H1 (cell line): Measurements from ENCODE around the gene C1orf56. TPM values are rescaled to one million over a fixed set of nuclear protein-coding genes. Genes with fewer than 3 reads are reported as not detected.

Source experiments
- CTCF ChIA-PET: fragments of 300-600 bp; sonication (Branson Sonifier 250); formaldehyde crosslinking; loops from one replicate; lab custom pipeline; 2021; ENCODE audit not compliant: partially characterized antibody; lab: Charles Lee
- POLR2A ChIA-PET: fragments of 300-600 bp; sonication (Branson Sonifier 250); formaldehyde crosslinking; loops from one replicate; lab custom pipeline; 2021; ENCODE audit warnings: inconsistent platforms; ENCODE audit not compliant: partially characterized antibody; lab: Charles Lee
- DNase-seq, 2 experiments: peaks; one replicate each; pipeline versions ENCODE4 v3.0.0 to v3.0.0-alpha.2; 2010 to 2022; ENCODE audit warnings: low spot score in 2 of 2, low read depth in 1 of 2, mixed read lengths in 1 of 2
- FAIRE-seq: peaks from 2 replicates; lab custom pipeline; 2011; peaks lifted over from hg19 to GRCh38; lab: Jason Lieb, UNC
- H2AFZ ChIP-seq: 2 replicates; pipeline ENCODE4 v1.8.1; 2012; ENCODE audit warnings: low read length, inconsistent platforms
- H2AK5ac ChIP-seq: 2 replicates; pipeline ENCODE4 v1.6.1; 2013; ENCODE audit warnings: low read depth, low read length
- H2BK120ac ChIP-seq: replicated peaks from 2 replicates; pipeline ENCODE3; 2013; ENCODE audit warnings: low read depth, low read length, inconsistent platforms
- H2BK12ac ChIP-seq: 2 replicates; pipeline ENCODE4 v1.6.1; 2013; ENCODE audit warnings: low read depth, low read length
- H2BK15ac ChIP-seq: 2 replicates; pipeline ENCODE4 v1.6.1; 2013; ENCODE audit warnings: low read length
- H2BK20ac ChIP-seq: 2 replicates; pipeline ENCODE4 v1.6.1; 2013; ENCODE audit warnings: low read length
- H2BK5ac ChIP-seq: 2 replicates; pipeline ENCODE4 v1.6.1; 2013; ENCODE audit warnings: low read depth, low read length
- H3K14ac ChIP-seq: 2 replicates; pipeline ENCODE4 v1.6.1; 2013; ENCODE audit warnings: inconsistent platforms; ENCODE audit not compliant: insufficient read length
- H3K18ac ChIP-seq: 2 replicates; pipeline ENCODE4 v1.6.1; 2013; ENCODE audit warnings: low read length; ENCODE audit errors: extremely low read depth
- H3K23ac ChIP-seq: 2 replicates; pipeline ENCODE4 v1.6.1; 2013; ENCODE audit warnings: inconsistent platforms; ENCODE audit not compliant: insufficient read length
- H3K23me2 ChIP-seq: 2 replicates; pipeline ENCODE4 v1.6.1; 2013; ENCODE audit warnings: low read depth, low read length
- H3K27ac ChIP-seq: 2 replicates; pipeline ENCODE4 v1.6.1; 2011; ENCODE audit warnings: low read depth, low read length, inconsistent platforms
- H3K27me3 ChIP-seq, 4 experiments: replicated peaks in 1 of 4; 1 replicate in 1 of 4; 2 replicates in 3 of 4; pipeline versions ENCODE4 v1.6.1 to v1.8.1; 2011 to 2013; ENCODE audit warnings: low read length in 3 of 4, mild to moderate bottlenecking in 3 of 4, inconsistent platforms in 2 of 4, mixed read lengths in 2 of 4, moderate library complexity in 1 of 4; ENCODE audit not compliant: control insufficient read depth in 3 of 4, insufficient read depth in 3 of 4; ENCODE audit errors: extremely low read depth in 1 of 4
- H3K36me3 ChIP-seq, 4 experiments: 2 replicates each; pipeline versions ENCODE4 v1.6.1 to v1.8.1; 2011 to 2013; ENCODE audit warnings: mild to moderate bottlenecking in 4 of 4, low read length in 3 of 4, moderate library complexity in 2 of 4, control low read depth in 1 of 4, inconsistent platforms in 1 of 4; ENCODE audit not compliant: insufficient read depth in 4 of 4, control insufficient read depth in 2 of 4
- H3K4ac ChIP-seq: replicated peaks from 2 replicates; pipeline ENCODE3; 2013; ENCODE audit warnings: low read length, low read depth, mixed read lengths, inconsistent platforms; ENCODE audit not compliant: insufficient read length
- H3K4me1 ChIP-seq, 4 experiments: replicated peaks in 1 of 4; 1 replicate in 1 of 4; 2 replicates in 3 of 4; pipeline versions ENCODE4 v1.6.1 to v1.8.1; 2011 to 2013; ENCODE audit warnings: low read length in 3 of 4, inconsistent platforms in 2 of 4, mixed read lengths in 1 of 4; ENCODE audit not compliant: insufficient read depth in 4 of 4, control insufficient read depth in 3 of 4
- H3K4me2 ChIP-seq, 2 experiments: 2 replicates each; pipeline versions ENCODE4 v1.6.1 to v1.8.1; 2011 to 2013; ENCODE audit warnings: low read depth in 2 of 2, low read length in 2 of 2, control low read depth in 1 of 2, inconsistent platforms in 1 of 2, mild to moderate bottlenecking in 1 of 2; ENCODE audit not compliant: insufficient read depth in 1 of 2
- H3K4me3 ChIP-seq, 4 experiments: fragments of 200-600, 300-600 bp in 1 of 4; sonication (generic), shearing (Covaris generic), sonication (Bioruptor Twin) in 1 of 4; 2 replicates each; pipeline versions ENCODE4 v1.5.1 to v1.8.1; 2011 to 2016; ENCODE audit warnings: low read length in 4 of 4, low read depth in 3 of 4, control low read depth in 2 of 4, inconsistent platforms in 2 of 4, mild to moderate bottlenecking in 2 of 4, mixed read lengths in 1 of 4, moderate library complexity in 1 of 4; ENCODE audit not compliant: insufficient read depth in 2 of 4; ENCODE audit errors: extremely low read depth in 1 of 4
- H3K56ac ChIP-seq: replicated peaks from 2 replicates; pipeline ENCODE3; 2013; ENCODE audit warnings: low read depth, mild to moderate bottlenecking, mixed read lengths, low read length, inconsistent platforms; ENCODE audit not compliant: insufficient read length
- H3K79me1 ChIP-seq: 2 replicates; pipeline ENCODE4 v1.6.1; 2013; ENCODE audit warnings: low read depth, low read length, control low read depth
- H3K79me2 ChIP-seq, 2 experiments: 2 replicates each; pipeline versions ENCODE4 v1.6.1 to v1.8.1; 2012 to 2013; ENCODE audit warnings: low read length in 2 of 2, mild to moderate bottlenecking in 2 of 2, inconsistent platforms in 1 of 2; ENCODE audit not compliant: insufficient read depth in 2 of 2, control insufficient read depth in 1 of 2
- H3K9ac ChIP-seq, 4 experiments: replicated peaks in 1 of 4; 1 replicate in 1 of 4; 2 replicates in 3 of 4; pipeline versions ENCODE4 v1.6.1 to v1.8.1; 2011 to 2013; ENCODE audit warnings: low read depth in 3 of 4, low read length in 3 of 4, control low read depth in 2 of 4, mild to moderate bottlenecking in 2 of 4, moderate library complexity in 2 of 4, inconsistent platforms in 1 of 4; ENCODE audit errors: extremely low read depth in 1 of 4
- H3K9me3 ChIP-seq, 2 experiments: 2 replicates each; pipeline versions ENCODE4 v1.6.1 to v1.8.1; 2012 to 2013; ENCODE audit warnings: mild to moderate bottlenecking in 2 of 2, moderate library complexity in 2 of 2, control low read depth in 1 of 2, inconsistent platforms in 1 of 2, low read depth in 1 of 2, low read length in 1 of 2, mixed read lengths in 1 of 2; ENCODE audit not compliant: insufficient read depth in 2 of 2
- H4K20me1 ChIP-seq, 2 experiments: replicated peaks in 1 of 2; 2 replicates each; pipeline versions ENCODE3 to v1.8.1; 2011 to 2013; ENCODE audit warnings: inconsistent platforms in 2 of 2, low read length in 2 of 2, mild to moderate bottlenecking in 1 of 2; ENCODE audit not compliant: insufficient read depth in 2 of 2, control insufficient read depth in 1 of 2
- H4K5ac ChIP-seq: 2 replicates; pipeline ENCODE4 v1.6.1; 2013; ENCODE audit warnings: low read length, low read depth, mixed read lengths, inconsistent platforms; ENCODE audit not compliant: insufficient read length
- H4K8ac ChIP-seq: 2 replicates; pipeline ENCODE4 v1.8.0; 2013; ENCODE audit warnings: mild to moderate bottlenecking, moderate library complexity, low read length, inconsistent platforms; ENCODE audit not compliant: insufficient read depth; ENCODE audit errors: extremely low read depth
- H4K91ac ChIP-seq: replicated peaks from 2 replicates; pipeline ENCODE3; 2013; ENCODE audit warnings: low read length, mixed read lengths, inconsistent platforms; ENCODE audit not compliant: insufficient read length
- CREB1 ChIP-seq: IDR thresholded peaks from 2 replicates; pipeline ENCODE4 v1.6.1; 2012; ENCODE audit warnings: inconsistent platforms
- FOSL1 ChIP-seq: IDR thresholded peaks from 2 replicates; pipeline ENCODE4 v1.6.1; 2011; ENCODE audit warnings: mild to moderate bottlenecking, low read depth, low read length, moderate library complexity; ENCODE audit not compliant: insufficient read depth
- GTF2F1 ChIP-seq: IDR thresholded peaks from 2 replicates; pipeline ENCODE4 v1.6.1; 2012; ENCODE audit warnings: low read depth, low read length, improper control_type of control experiment, borderline replicate concordance
- KDM5A ChIP-seq: fragments of 200-600 bp; IDR thresholded peaks from 2 replicates; pipeline ENCODE4 v1.7.1; 2012; ENCODE audit warnings: mild to moderate bottlenecking, low read length, inconsistent platforms, mixed read lengths
- RAD21 ChIP-seq, 2 experiments: IDR thresholded peaks in 1 of 2; conservative IDR thresholded peaks in 1 of 2; 2 replicates each; pipeline ENCODE4 v1.6.1; 2011; ENCODE audit warnings: low read depth in 2 of 2, low read length in 2 of 2, improper control_type of control experiment in 1 of 2, inconsistent platforms in 1 of 2, mild to moderate bottlenecking in 1 of 2, moderate library complexity in 1 of 2
- RXRA ChIP-seq: IDR thresholded peaks from 2 replicates; pipeline ENCODE4 v1.6.1; 2011; ENCODE audit warnings: low read depth, mild to moderate bottlenecking, low read length, moderate library complexity; ENCODE audit not compliant: insufficient read depth
- SIN3A ChIP-seq, 2 experiments: IDR thresholded peaks in 1 of 2; conservative IDR thresholded peaks in 1 of 2; 2 replicates each; pipeline ENCODE4 v1.6.1; 2011 to 2012; ENCODE audit warnings: low read length in 2 of 2, improper control_type of control experiment in 1 of 2, low read depth in 1 of 2, mild to moderate bottlenecking in 1 of 2
- SP1 ChIP-seq: IDR thresholded peaks from 2 replicates; pipeline ENCODE4 v1.6.1; 2011; ENCODE audit warnings: low read depth, low read length
- WGBS, 2 experiments: shearing (Covaris generic) in 1 of 2; methylation state at CpG; one replicate each; pipeline versions ENCODE4 v1.1.6 to v1.1.7; 2013 to 2015; ENCODE audit warnings: low lambda C conversion rate in 2 of 2, mixed read lengths in 2 of 2, inconsistent platforms in 1 of 2, low coverage in 1 of 2, missing lambda C conversion rate in 1 of 2; ENCODE audit not compliant: insufficient replicate concordance in 2 of 2, insufficient coverage in 1 of 2, insufficient read length in 1 of 2; ENCODE audit errors: extremely low coverage in 1 of 2, missing lambda C conversion rate in 1 of 2; 5-methylcytosine and 5-hydroxymethylcytosine counted together
- polyA plus RNA-seq, 7 experiments: library from polyadenylated mRNA; depleted of rRNA in 3 of 7; stranded (reverse) in 5 of 7; unstranded in 2 of 7; fragments of >200 nt in 5 of 7; fragments of 200-250 nt in 2 of 7; gene quantifications; 1 replicate in 5 of 7; 2 replicates in 1 of 7; 4 replicates in 1 of 7; pipeline versions ENCODE4 v1.2.1 to v1.2.3, GENCODE V29; 2011 to 2013; ENCODE audit warnings: missing spikeins in 2 of 7, mixed read lengths in 2 of 7
- total RNA-seq: library from RNA; stranded (reverse); fragmentation: NEBNext Ultra II Directional; extraction: Animal tissue kit (Norgen Biotek cat#: 25700); gene quantifications from 2 replicates; pipeline ENCODE4 v1.2.1, GENCODE V29; 2021
- TF ChIP-seq, protein P1 (sequence below), 3 experiments: IDR thresholded peaks; 1 replicate in 2 of 3; 2 replicates in 1 of 3; pipeline versions ENCODE4 v1.5.1 to v1.6.1; 2011; ENCODE audit warnings: low read length in 3 of 3, mild to moderate bottlenecking in 3 of 3, inconsistent platforms in 2 of 3, low read depth in 1 of 3, moderate library complexity in 1 of 3; ENCODE audit not compliant: insufficient read depth in 1 of 3; ENCODE audit errors: control extremely low read depth in 1 of 3

C1orf56 gene
- total and polyA plus RNA-seq, 2 of the 8 experiments (the other 6 are each of a cell fraction or from before 2014, with no cell fraction given) = 3.0 to 3.4 TPM

DNA sequence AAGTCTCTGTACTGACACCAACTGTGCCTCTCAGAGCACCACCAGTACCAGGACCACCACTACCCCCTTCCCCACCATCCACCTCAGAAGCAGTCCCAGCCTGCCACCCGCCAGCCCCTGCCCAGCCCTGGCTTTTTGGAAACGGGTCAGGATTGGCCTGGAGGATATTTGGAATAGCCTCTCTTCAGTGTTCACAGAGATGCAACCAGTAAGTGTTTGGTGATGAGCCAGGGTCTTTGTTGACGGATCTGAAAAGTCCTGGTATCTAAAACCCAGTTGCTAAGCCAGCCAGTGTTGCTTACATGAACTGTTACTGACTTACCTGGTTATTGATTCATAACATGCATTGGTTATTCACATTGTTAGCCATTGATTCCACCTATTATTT lies 1.1 kb downstream of the C1orf56 start:
- H3K4me3 ChIP-seq = peak overlapping the region; percentile 70 to 96 (median 84)
- H3K18ac ChIP-seq = no peak overlapping the region
- H3K27me3 ChIP-seq = no peaks in the 10 kb centered on the region
- no peak overlapping the region for H4K91ac ChIP-seq
- no peaks in the 10 kb centered on the region for H3K79me2 ChIP-seq
- H3K36me3 ChIP-seq = peaks cover 2 to 33% (median 15%) of the 10 kb centered on the region in 4 experiments; a peak in 7 of 8 replicates
- H3K4me2 ChIP-seq = peak overlapping the region; percentile 92 to 98
- H4K5ac ChIP-seq = no peak overlapping the region
- H3K9ac ChIP-seq = peak overlapping the region in 2 of 4 experiments; percentile 76 to 81; a peak in 2 of 7 replicates
- H2AK5ac ChIP-seq = no peak overlapping the region
- H2BK120ac ChIP-seq = no peak overlapping the region
- no peak for TF ChIP-seq RXRA
- TF ChIP-seq, protein P1, sequence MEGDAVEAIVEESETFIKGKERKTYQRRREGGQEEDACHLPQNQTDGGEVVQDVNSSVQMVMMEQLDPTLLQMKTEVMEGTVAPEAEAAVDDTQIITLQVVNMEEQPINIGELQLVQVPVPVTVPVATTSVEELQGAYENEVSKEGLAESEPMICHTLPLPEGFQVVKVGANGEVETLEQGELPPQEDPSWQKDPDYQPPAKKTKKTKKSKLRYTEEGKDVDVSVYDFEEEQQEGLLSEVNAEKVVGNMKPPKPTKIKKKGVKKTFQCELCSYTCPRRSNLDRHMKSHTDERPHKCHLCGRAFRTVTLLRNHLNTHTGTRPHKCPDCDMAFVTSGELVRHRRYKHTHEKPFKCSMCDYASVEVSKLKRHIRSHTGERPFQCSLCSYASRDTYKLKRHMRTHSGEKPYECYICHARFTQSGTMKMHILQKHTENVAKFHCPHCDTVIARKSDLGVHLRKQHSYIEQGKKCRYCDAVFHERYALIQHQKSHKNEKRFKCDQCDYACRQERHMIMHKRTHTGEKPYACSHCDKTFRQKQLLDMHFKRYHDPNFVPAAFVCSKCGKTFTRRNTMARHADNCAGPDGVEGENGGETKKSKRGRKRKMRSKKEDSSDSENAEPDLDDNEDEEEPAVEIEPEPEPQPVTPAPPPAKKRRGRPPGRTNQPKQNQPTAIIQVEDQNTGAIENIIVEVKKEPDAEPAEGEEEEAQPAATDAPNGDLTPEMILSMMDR (IDR thresholded peaks at IDR 0.05; ENCODE audit: control extremely low read depth in 1 of 3, insufficient read depth in 1 of 3, low read depth in 1 of 3, low read length in 3 of 3) = no peak
- no peak for TF ChIP-seq SIN3A (conservative IDR thresholded peaks at IDR 0.05 in 1 of 2, IDR thresholded peaks at IDR 0.05 in 1 of 2; ENCODE audit: low read depth in 1 of 2, low read length in 2 of 2)
- no peak for TF ChIP-seq CREB1
- TF ChIP-seq FOSL1 = no peak
- TF ChIP-seq GTF2F1 = no peak
- TF ChIP-seq KDM5A = no peak
- no peak for TF ChIP-seq SP1
- peak in 1 of 2 experiments; percentile 54; a peak in 1 of 4 replicates for TF ChIP-seq RAD21 (IDR thresholded peaks at IDR 0.05 in 1 of 2, conservative IDR thresholded peaks at IDR 0.05 in 1 of 2; ENCODE audit: low read depth in 2 of 2, low read length in 2 of 2)
- no peak overlapping the region for H3K14ac ChIP-seq
- H3K4ac ChIP-seq = no peak overlapping the region
- FAIRE-seq (no peak), DNase-seq (no peak)
- peaks cover 0 to 7% (median 3%) of the 10 kb centered on the region in 4 experiments; a peak in 4 of 7 replicates for H3K4me1 ChIP-seq
- CTCF ChIA-PET = interaction anchor here (0.6 to 9.6 kb wide), 13 partner anchors 9 to 114 kb away, joined by 3 to 95 read pairs (median 5); partner anchors contain the start of genes CDC42SE1, MINDY1 and MLLT11
- H3K9me3 ChIP-seq = no peaks in the 10 kb centered on the region
- peak overlapping the region; percentile 47 for H4K8ac ChIP-seq
- H4K20me1 ChIP-seq = peaks cover 0 to 3% of the 10 kb centered on the region in 2 experiments
- H2BK15ac ChIP-seq = no peak overlapping the region
- no peak overlapping the region for H2BK20ac ChIP-seq
- no peak overlapping the region for H2BK12ac ChIP-seq
- no peak overlapping the region for H3K23ac ChIP-seq
- no peaks in the 10 kb centered on the region for H3K79me1 ChIP-seq
- POLR2A ChIA-PET = interaction anchor here (0.7 to 7.7 kb wide), 15 partner anchors 11 to 232 kb away, joined by 3 to 107 read pairs (median 6); partner anchors contain the start of genes ANXA9, BNIPL, CDC42SE1 and GABPB2
- WGBS, 2 experiments = 29% methylated on average over 3 of the region's 3 CpGs; no CpG with 5 or more reads in 1 of the 2 experiments
- no peak overlapping the region for H3K27ac ChIP-seq
- H2AFZ ChIP-seq = no peak overlapping the region
- H2BK5ac ChIP-seq = no peak overlapping the region
- no peak overlapping the region for H3K56ac ChIP-seq
- peaks cover 8% of the 10 kb centered on the region; the same call in 1 of the 2 replicates for H3K23me2 ChIP-seq
